ENCODE results near the gene ARHGEF26.

ARHGEF26 gene

DNA sequence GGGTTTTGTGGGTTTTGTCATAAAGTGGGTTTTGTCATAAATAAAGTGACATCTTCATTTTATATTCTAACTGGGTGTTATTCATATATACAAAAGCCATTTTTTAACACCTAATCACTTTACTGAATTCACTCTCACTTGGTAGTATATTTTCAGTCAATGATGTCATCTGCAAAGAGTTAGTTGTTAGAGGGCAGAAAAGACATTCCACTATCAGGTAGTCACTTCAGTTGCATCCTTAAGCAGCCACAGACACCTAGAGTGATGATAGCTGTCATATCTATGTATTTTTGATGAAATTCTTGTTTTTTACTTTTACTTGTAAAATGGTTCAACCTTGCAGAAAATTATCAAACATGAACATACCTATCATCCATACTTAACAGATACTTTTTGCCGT is 114.1 kb downstream of the ARHGEF26 start:
- no peak overlapping the region for H3K27ac ChIP-seq
- TF ChIP-seq ZFX (IDR thresholded peaks at IDR 0.05; ENCODE audit: borderline replicate concordance): no peak
- TF ChIP-seq, protein P1, sequence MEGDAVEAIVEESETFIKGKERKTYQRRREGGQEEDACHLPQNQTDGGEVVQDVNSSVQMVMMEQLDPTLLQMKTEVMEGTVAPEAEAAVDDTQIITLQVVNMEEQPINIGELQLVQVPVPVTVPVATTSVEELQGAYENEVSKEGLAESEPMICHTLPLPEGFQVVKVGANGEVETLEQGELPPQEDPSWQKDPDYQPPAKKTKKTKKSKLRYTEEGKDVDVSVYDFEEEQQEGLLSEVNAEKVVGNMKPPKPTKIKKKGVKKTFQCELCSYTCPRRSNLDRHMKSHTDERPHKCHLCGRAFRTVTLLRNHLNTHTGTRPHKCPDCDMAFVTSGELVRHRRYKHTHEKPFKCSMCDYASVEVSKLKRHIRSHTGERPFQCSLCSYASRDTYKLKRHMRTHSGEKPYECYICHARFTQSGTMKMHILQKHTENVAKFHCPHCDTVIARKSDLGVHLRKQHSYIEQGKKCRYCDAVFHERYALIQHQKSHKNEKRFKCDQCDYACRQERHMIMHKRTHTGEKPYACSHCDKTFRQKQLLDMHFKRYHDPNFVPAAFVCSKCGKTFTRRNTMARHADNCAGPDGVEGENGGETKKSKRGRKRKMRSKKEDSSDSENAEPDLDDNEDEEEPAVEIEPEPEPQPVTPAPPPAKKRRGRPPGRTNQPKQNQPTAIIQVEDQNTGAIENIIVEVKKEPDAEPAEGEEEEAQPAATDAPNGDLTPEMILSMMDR (IDR thresholded peaks at IDR 0.05): no peak

DNA sequence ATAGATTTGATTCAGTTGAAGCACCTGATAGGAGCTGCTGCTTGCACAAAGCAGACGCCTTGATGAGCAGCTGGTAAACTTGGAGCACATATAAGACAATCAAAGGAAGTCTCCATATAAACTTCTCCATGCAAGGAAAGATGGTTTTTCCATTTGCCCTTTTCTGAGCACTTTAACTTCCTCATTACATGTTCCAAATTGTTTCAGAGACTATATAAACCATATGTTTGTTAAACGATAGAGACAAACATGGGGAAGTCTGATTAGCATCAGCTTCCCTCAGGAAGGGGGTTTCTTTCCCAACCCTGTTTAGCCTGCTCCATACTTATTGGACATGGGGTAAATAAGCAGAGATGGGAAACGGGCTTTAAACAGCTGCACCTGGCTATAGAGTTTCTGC is 115.1 kb downstream of the ARHGEF26 start:
- TF ChIP-seq, protein P1 (IDR thresholded peaks at IDR 0.05): no peak
- no peak for TF ChIP-seq ZFX (IDR thresholded peaks at IDR 0.05; ENCODE audit: borderline replicate concordance)

DNA sequence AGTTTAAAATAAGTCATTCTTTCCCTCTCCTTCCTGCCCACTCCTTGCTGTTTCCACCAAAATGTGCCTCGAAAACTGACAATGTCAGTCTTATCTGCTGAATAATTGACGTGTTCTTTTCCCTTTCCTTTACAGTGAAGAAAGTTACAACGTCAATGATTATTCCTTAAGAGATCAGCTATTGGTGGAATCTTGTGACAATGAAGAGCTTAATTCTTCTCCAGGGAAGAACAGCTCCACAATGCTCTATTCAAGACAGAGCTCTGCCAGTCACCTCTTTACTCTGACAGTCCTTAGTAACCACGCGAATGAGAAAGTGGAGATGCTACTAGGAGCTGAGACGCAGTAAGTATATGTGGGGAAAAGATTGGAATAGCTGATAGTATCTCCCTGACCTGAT is 119.0 kb downstream of the ARHGEF26 start:
- TF ChIP-seq, protein P1 (IDR thresholded peaks at IDR 0.05): no peak
- no peak for TF ChIP-seq ZFX (IDR thresholded peaks at IDR 0.05; ENCODE audit: borderline replicate concordance)
- H3K27ac ChIP-seq: no peak overlapping the region

More for the DNA sequence above, 115.1 kb downstream of the ARHGEF26 start:
- no peak overlapping the region for H3K27ac ChIP-seq

DNA sequence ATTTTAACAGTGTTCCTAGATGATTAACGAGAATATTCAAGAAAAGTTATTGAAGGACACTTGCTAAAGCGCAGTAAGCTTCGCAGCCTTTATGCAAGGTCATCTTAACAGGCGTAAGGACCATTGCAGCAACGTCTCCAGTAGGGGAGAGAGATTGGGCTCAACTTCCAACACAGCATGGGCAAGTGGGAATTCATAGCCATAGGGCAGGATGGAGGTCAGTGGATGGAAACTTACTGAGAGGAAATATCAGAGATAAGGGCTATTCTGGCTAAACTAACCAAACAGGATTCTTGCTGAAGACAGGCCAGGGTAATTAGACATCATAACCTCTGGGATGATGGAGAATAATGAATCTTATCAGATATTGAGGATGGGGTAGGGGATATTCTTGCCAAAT is 120.3 kb downstream of the ARHGEF26 start:
- TF ChIP-seq, protein P1 (IDR thresholded peaks at IDR 0.05): no peak
- TF ChIP-seq ZFX (IDR thresholded peaks at IDR 0.05; ENCODE audit: borderline replicate concordance): no peak
- no peak overlapping the region for H3K27ac ChIP-seq

DNA sequence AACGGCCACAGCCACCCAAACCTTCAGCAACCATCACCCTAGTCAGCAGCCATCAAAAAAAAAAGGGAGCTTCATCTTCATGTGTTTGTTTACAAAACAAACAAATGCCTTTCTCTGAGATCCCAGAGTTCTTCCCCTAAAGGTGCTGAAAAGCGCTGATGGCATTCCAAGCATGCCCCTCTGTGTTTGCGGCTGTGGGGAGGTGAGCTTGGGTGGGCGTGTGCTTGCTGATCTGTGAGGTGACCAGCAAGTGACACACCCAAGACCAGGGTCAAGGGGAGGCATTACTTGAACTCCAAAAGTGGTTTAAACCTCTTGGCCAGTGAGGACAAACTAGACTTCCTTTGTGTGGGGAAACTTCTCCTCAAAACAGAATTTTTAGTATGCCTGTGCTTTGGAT is 121.6 kb downstream of the ARHGEF26 start:
- H3K27ac ChIP-seq: no peak overlapping the region
- TF ChIP-seq, protein P1 (IDR thresholded peaks at IDR 0.05): no peak
- TF ChIP-seq ZFX (IDR thresholded peaks at IDR 0.05; ENCODE audit: borderline replicate concordance): no peak

DNA sequence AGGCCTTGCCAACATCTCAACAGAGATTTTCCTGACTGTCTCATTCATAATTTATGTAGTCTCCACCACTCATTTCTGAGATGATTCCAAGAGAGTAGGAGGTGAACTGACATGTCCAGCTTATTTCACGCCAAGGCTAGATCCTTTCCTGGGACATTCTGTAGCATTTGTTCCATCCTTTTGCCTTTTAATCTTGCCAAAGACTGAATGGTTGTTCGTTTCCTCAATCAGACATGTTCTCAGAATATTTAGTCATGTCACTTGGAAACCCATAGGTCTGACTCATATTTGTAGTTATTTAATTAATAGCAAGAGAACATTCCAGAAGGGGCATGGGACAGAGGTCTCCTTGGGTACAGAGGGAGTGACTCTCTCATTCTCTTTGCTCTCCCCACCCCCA is 122.2 kb downstream of the ARHGEF26 start:
- H3K27ac ChIP-seq: no peak overlapping the region
- no peak for TF ChIP-seq ZFX (IDR thresholded peaks at IDR 0.05; ENCODE audit: borderline replicate concordance)
- TF ChIP-seq, protein P1 (IDR thresholded peaks at IDR 0.05): no peak

DNA sequence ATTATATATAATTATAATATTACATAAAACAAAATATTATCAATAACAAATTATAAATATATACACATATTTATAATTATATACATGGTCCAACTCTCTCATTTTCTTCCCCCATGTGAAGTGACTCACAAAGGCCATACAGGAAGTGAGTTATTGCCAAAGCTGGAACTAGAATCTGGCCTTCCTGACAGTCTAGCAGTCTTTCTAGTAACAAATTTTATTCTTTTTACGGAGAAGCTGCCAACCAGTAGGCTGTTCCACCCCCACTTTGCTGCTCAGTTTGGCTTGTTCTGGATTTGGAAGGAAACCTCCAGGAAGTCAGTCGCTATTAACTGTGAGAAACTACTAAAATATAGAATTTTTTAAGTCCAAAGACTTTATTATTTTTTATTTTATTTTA is 123.5 kb downstream of the ARHGEF26 start:
- H3K27ac ChIP-seq: no peak overlapping the region
- TF ChIP-seq, protein P1 (IDR thresholded peaks at IDR 0.05): no peak
- no peak for TF ChIP-seq ZFX (IDR thresholded peaks at IDR 0.05; ENCODE audit: borderline replicate concordance)
